IMR-90 (cell line): ENCODE measurements around the gene TAF1D. TPM values are rescaled to one million over a fixed set of nuclear protein-coding genes. Genes with fewer than 3 reads are reported as not detected.

Source experiments
- ATAC-seq: fragments of 200-7000 bp; cut with Tn5 transposase; 2 replicates; pipeline ENCODE4 v1.9.1; 2020; ENCODE audit warnings: low read depth, mild to moderate bottlenecking, moderate library complexity
- BruUV-seq: library from RNA; stranded (reverse); fragments of 400-500 nt; replicated peaks from 2 replicates; lab custom pipeline; 2021; lab: Mats Ljungman, UMichigan
- CTCF ChIA-PET: fragments of 300-600 bp; formaldehyde crosslinking; extraction: SDS; loops from one replicate; lab custom pipeline; 2021; ENCODE audit warnings: antibody characterized with exemption; lab: Yijun Ruan, JAX
- POLR2A ChIA-PET: fragments of 300-600 bp; sonication (Branson Sonifier 250); formaldehyde crosslinking; loops from one replicate; lab custom pipeline; 2022; ENCODE audit warnings: antibody characterized with exemption; ENCODE audit not compliant: unreplicated experiment; lab: Charles Lee
- DNase-seq: peaks from one replicate; pipeline ENCODE4 v3.0.0; 2013
- H2AFZ ChIP-seq: replicated peaks from 2 replicates; pipeline ENCODE3; 2013; ENCODE audit warnings: low read length, mild to moderate bottlenecking; ENCODE audit not compliant: poor library complexity
- H2AK5ac ChIP-seq: 2 replicates; pipeline ENCODE4 v1.6.1; 2013; ENCODE audit warnings: low read depth, low read length, inconsistent platforms
- H2AK9ac ChIP-seq: replicated peaks from 2 replicates; pipeline ENCODE3; 2013; ENCODE audit warnings: mild to moderate bottlenecking, low read depth, low read length, moderate library complexity; ENCODE audit not compliant: poor library complexity
- H2BK120ac ChIP-seq: 2 replicates; pipeline ENCODE4 v1.6.1; 2013; ENCODE audit warnings: low read depth, low read length, inconsistent platforms
- H2BK15ac ChIP-seq: 3 replicates; pipeline ENCODE4 v1.6.1; 2013; ENCODE audit warnings: low read depth, low read length, inconsistent platforms
- H2BK20ac ChIP-seq: 2 replicates; pipeline ENCODE4 v1.6.1; 2013; ENCODE audit warnings: low read depth, mild to moderate bottlenecking, inconsistent platforms, low read length, moderate library complexity
- H2BK5ac ChIP-seq: 2 replicates; pipeline ENCODE4 v1.6.1; 2013; ENCODE audit warnings: mild to moderate bottlenecking, low read depth, low read length, inconsistent platforms; ENCODE audit not compliant: poor library complexity, severe bottlenecking
- H3K14ac ChIP-seq: replicated peaks from 2 replicates; pipeline ENCODE4 v1.6.1; 2013; ENCODE audit warnings: low read depth, low read length, inconsistent platforms
- H3K18ac ChIP-seq: 2 replicates; pipeline ENCODE4 v1.6.1; 2013; ENCODE audit warnings: low read depth, low read length, control low read depth
- H3K23ac ChIP-seq: 2 replicates; pipeline ENCODE4 v1.6.1; 2013; ENCODE audit warnings: low read depth, low read length, inconsistent platforms
- H3K27ac ChIP-seq: 2 replicates; pipeline ENCODE4 v1.5.1; 2013; ENCODE audit warnings: mild to moderate bottlenecking, control low read depth, low read length; ENCODE audit not compliant: insufficient read depth
- H3K27me3 ChIP-seq: 2 replicates; pipeline ENCODE4 v1.6.1; 2013; ENCODE audit warnings: low read length; ENCODE audit not compliant: control insufficient read depth, insufficient read depth
- H3K36me3 ChIP-seq: 2 replicates; pipeline ENCODE4 v1.6.1; 2013; ENCODE audit warnings: low read length, mixed read lengths; ENCODE audit not compliant: control insufficient read depth, insufficient read depth
- H3K4ac ChIP-seq: 2 replicates; pipeline ENCODE4 v1.6.1; 2013; ENCODE audit warnings: low read depth, low read length, inconsistent platforms
- H3K4me1 ChIP-seq: 2 replicates; pipeline ENCODE4 v1.6.1; 2013; ENCODE audit warnings: low read length, mixed read lengths; ENCODE audit not compliant: control insufficient read depth, insufficient read depth
- H3K4me2 ChIP-seq: 2 replicates; pipeline ENCODE4 v1.6.1; 2013; ENCODE audit warnings: low read depth, mild to moderate bottlenecking, control low read depth, low read length, moderate library complexity
- H3K4me3 ChIP-seq: 2 replicates; pipeline ENCODE4 v1.5.1; 2013; ENCODE audit warnings: low read depth, mild to moderate bottlenecking, control low read depth, low read length, moderate library complexity; ENCODE audit not compliant: insufficient read depth
- H3K56ac ChIP-seq: 2 replicates; pipeline ENCODE4 v1.6.1; 2013; ENCODE audit warnings: low read length, inconsistent platforms; ENCODE audit not compliant: insufficient read depth; ENCODE audit errors: extremely low read depth
- H3K79me1 ChIP-seq, 2 experiments: 2 replicates each; pipeline ENCODE4 v1.6.1; 2013; ENCODE audit warnings: low read length in 2 of 2, inconsistent platforms in 1 of 2, low read depth in 1 of 2
- H3K9ac ChIP-seq: 2 replicates; pipeline ENCODE4 v1.6.1; 2013; ENCODE audit warnings: low read depth, low read length, control low read depth
- H3K9me1 ChIP-seq: 2 replicates; pipeline ENCODE4 v1.6.1; 2013; ENCODE audit warnings: low read length, inconsistent platforms; ENCODE audit not compliant: insufficient read depth
- H3K9me3 ChIP-seq: 2 replicates; pipeline ENCODE4 v1.6.1; 2013; ENCODE audit warnings: low read length; ENCODE audit not compliant: control insufficient read depth, insufficient read depth
- H4K20me1 ChIP-seq: 2 replicates; pipeline ENCODE4 v1.6.1; 2013; ENCODE audit warnings: low read length, inconsistent platforms; ENCODE audit not compliant: insufficient read depth
- H4K5ac ChIP-seq: 2 replicates; pipeline ENCODE4 v1.6.1; 2013; ENCODE audit warnings: mild to moderate bottlenecking, low read depth, low read length, control low read depth
- H4K8ac ChIP-seq, 2 experiments: 2 replicates each; pipeline ENCODE4 v1.6.1; 2013; ENCODE audit warnings: low read depth in 2 of 2, low read length in 2 of 2, control low read depth in 1 of 2, inconsistent platforms in 1 of 2
- H4K91ac ChIP-seq: 2 replicates; pipeline ENCODE4 v1.6.1; 2013; ENCODE audit warnings: low read depth, low read length, inconsistent platforms; ENCODE audit not compliant: insufficient read depth
- BHLHE40 ChIP-seq: fragments of 150-350 bp; IDR thresholded peaks from 2 replicates; pipeline ENCODE4 v1.6.1; 2016; ENCODE audit warnings: mild to moderate bottlenecking, low read depth, low read length
- CEBPB ChIP-seq: IDR thresholded peaks from 2 replicates; pipeline ENCODE4 v1.6.1; 2012; ENCODE audit warnings: low read depth, low read length, improper control_type of control experiment
- CHD1 ChIP-seq: IDR thresholded peaks from 2 replicates; pipeline ENCODE4 v1.6.1; 2012; ENCODE audit warnings: low read depth, low read length, improper control_type of control experiment
- FOS ChIP-seq: fragments of 150-350 bp; IDR thresholded peaks from 2 replicates; pipeline ENCODE4 v1.6.1; 2016; ENCODE audit warnings: low read depth, low read length
- MAFK ChIP-seq: IDR thresholded peaks from 2 replicates; pipeline ENCODE4 v1.6.1; 2012; ENCODE audit warnings: low read depth, low read length, improper control_type of control experiment
- MAZ ChIP-seq: IDR thresholded peaks from 2 replicates; pipeline ENCODE4 v1.6.1; 2012; ENCODE audit warnings: low read depth, mild to moderate bottlenecking, low read length, improper control_type of control experiment, moderate library complexity, borderline replicate concordance
- MXI1 ChIP-seq: IDR thresholded peaks from 2 replicates; pipeline ENCODE4 v1.6.1; 2012; ENCODE audit warnings: low read depth, mild to moderate bottlenecking, low read length, moderate library complexity, borderline replicate concordance
- NFE2L2 ChIP-seq: fragments of 150-350 bp; IDR thresholded peaks from 2 replicates; pipeline ENCODE4 v1.6.1; 2016; ENCODE audit warnings: low read depth, mild to moderate bottlenecking, low read length
- POLR2A ChIP-seq: IDR thresholded peaks from 2 replicates; pipeline ENCODE4 v1.6.1; 2012; ENCODE audit warnings: mild to moderate bottlenecking, low read depth, low read length
- RAD21 ChIP-seq: IDR thresholded peaks from 2 replicates; pipeline ENCODE4 v1.6.1; 2012; ENCODE audit warnings: low read length, improper control_type of control experiment
- RCOR1 ChIP-seq: IDR thresholded peaks from 2 replicates; pipeline ENCODE4 v1.6.1; 2012; ENCODE audit warnings: mild to moderate bottlenecking, low read length, improper control_type of control experiment; ENCODE audit not compliant: insufficient replicate concordance
- RFX5 ChIP-seq: IDR thresholded peaks from 2 replicates; pipeline ENCODE4 v1.8.0; 2012; ENCODE audit warnings: low read depth, mild to moderate bottlenecking, low read length, moderate library complexity
- WGBS, 2 experiments: methylation state at CpG; one replicate each; pipeline versions ENCODE4 v1.1.5 to v1.1.7; 2013; ENCODE audit warnings: missing lambda C conversion rate in 2 of 2; ENCODE audit not compliant: insufficient read length in 1 of 2; ENCODE audit errors: extremely low coverage in 2 of 2; 5-methylcytosine and 5-hydroxymethylcytosine counted together
- dilution Hi-C: fragments of 300-500 bp; cut with HindIII; formaldehyde crosslinking; loops from one replicate; pipeline ENCODE4 v1.14.3; 2018; ENCODE audit warnings: low sequenced_read_pairs; ENCODE audit not compliant: unreplicated experiment
- in situ Hi-C: fragments of 300-500 bp; cut with MboI; formaldehyde crosslinking; loops from 3 replicates; pipeline ENCODE4 v1.14.3; 2019; ENCODE audit warnings: low sequenced_read_pairs, inconsistent platforms, mixed read lengths
- intact Hi-C: fragments of 100-400 bp; cut with micrococcal nuclease; formaldehyde crosslinking; loops from 2 replicates; pipeline ENCODE4 v1.10.0; 2022
- polyA plus RNA-seq, 3 experiments: library from polyadenylated mRNA; depleted of rRNA; stranded (reverse); fragments of >200 nt; gene quantifications; 2 replicates each; pipeline ENCODE4 v1.2.3, GENCODE V29; 2012; ENCODE audit warnings: low replicate concordance in 1 of 3
- total RNA-seq: library from RNA; depleted of rRNA; stranded (reverse); fragments of >200 nt; gene quantifications from 2 replicates; pipeline ENCODE4 v1.2.3, GENCODE V29; 2012
- TF ChIP-seq, protein P1 (sequence below): fragments of 150-350 bp; IDR thresholded peaks from 2 replicates; pipeline ENCODE4 v1.6.1; 2016; ENCODE audit warnings: low read depth, mild to moderate bottlenecking, low read length, moderate library complexity, borderline replicate concordance
- TF ChIP-seq, protein P2 (sequence below): fragments of 150-350 bp; IDR thresholded peaks from 2 replicates; pipeline ENCODE4 v1.6.1; 2017; ENCODE audit warnings: mild to moderate bottlenecking, antibody characterized with exemption, low read length, low read depth
- TF ChIP-seq, protein P3 (sequence below): conservative IDR thresholded peaks from 2 replicates; pipeline ENCODE4 v1.5.1; 2012; ENCODE audit warnings: mild to moderate bottlenecking, low read depth, low read length, improper control_type of control experiment

The TAF1D gene
- total and polyA plus RNA-seq, 2 of the 4 experiments (the other 2 are of a cell fraction), result 56.8 to 133 TPM

- no peak overlapping the region for H4K91ac ChIP-seq
- no peak for DNase-seq
- no peak overlapping the region for H2BK20ac ChIP-seq
- 80% methylated on average over 1 of the region's 4 CpGs; no CpG with 5 or more reads in 1 of the 2 experiments for WGBS, 2 experiments
- H3K4me2 ChIP-seq, result no peak overlapping the region
- ChIA-PET POLR2A (interaction anchor here (2.5 kb wide), 1 partner anchor 9 kb away, joined by 8 read pairs; the partner anchor contains the start of genes C11orf54 and TAF1D), CTCF (interaction anchor here (0.6 to 1.0 kb wide), 2 partner anchors 9 to 1242 kb away, joined by 3 read pairs; partner anchors contain the start of genes C11orf54 and TAF1D)
- no TSS peak for BruUV-seq
- no peak for ATAC-seq
- no peak overlapping the region for H2AK5ac ChIP-seq
- intact Hi-C loops (no loop called here), dilution Hi-C loops (no loop called here), in situ Hi-C loops (loop anchor here (10.0 kb wide), 1 partner anchor 402 kb away; no protein-coding TSS in a partner anchor)
- no peak overlapping the region for H3K9ac ChIP-seq
- H2AFZ ChIP-seq, result no peak overlapping the region
- no peak overlapping the region for H2BK15ac ChIP-seq
- H2BK120ac ChIP-seq, result no peak overlapping the region
- H3K9me3 ChIP-seq, result no peaks in the 10 kb centered on the region
- H3K9me1 ChIP-seq, result no peaks in the 10 kb centered on the region; the same call in 1 of the 2 replicates
- peaks cover 11 to 33% of the 10 kb centered on the region in 2 experiments; a peak in 2 of 4 replicates for H3K79me1 ChIP-seq
- H4K8ac ChIP-seq, result no peak overlapping the region
- H3K27me3 ChIP-seq, result no peaks in the 10 kb centered on the region
- no peak overlapping the region for H4K5ac ChIP-seq
- H3K36me3 ChIP-seq, result peaks cover 43% of the 10 kb centered on the region
- no peak overlapping the region for H3K14ac ChIP-seq
- H3K27ac ChIP-seq, result no peak overlapping the region
- H4K20me1 ChIP-seq, result peaks cover 78% of the 10 kb centered on the region
- peaks cover 15% of the 10 kb centered on the region for H3K4me1 ChIP-seq
- H3K4ac ChIP-seq, result no peak overlapping the region
- H3K4me3 ChIP-seq, result no peak overlapping the region
- H3K56ac ChIP-seq, result no peak overlapping the region
- H2BK5ac ChIP-seq, result no peak overlapping the region
- H3K23ac ChIP-seq, result peak overlapping the region; percentile 45; the same call in 1 of the 2 replicates
- H2AK9ac ChIP-seq, result no peak overlapping the region
- H3K18ac ChIP-seq, result no peak overlapping the region
- TF ChIP-seq, protein P1, sequence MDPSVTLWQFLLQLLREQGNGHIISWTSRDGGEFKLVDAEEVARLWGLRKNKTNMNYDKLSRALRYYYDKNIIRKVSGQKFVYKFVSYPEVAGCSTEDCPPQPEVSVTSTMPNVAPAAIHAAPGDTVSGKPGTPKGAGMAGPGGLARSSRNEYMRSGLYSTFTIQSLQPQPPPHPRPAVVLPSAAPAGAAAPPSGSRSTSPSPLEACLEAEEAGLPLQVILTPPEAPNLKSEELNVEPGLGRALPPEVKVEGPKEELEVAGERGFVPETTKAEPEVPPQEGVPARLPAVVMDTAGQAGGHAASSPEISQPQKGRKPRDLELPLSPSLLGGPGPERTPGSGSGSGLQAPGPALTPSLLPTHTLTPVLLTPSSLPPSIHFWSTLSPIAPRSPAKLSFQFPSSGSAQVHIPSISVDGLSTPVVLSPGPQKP, result no peak
- TF ChIP-seq CHD1 (no peak), MAFK (no peak), RCOR1 (no peak), CEBPB (no peak), RAD21 (no peak), FOS (no peak), MXI1 (no peak), MAZ (no peak), BHLHE40 (no peak), RFX5 (no peak), POLR2A (no peak), NFE2L2 (no peak)
- TF ChIP-seq, protein P2, sequence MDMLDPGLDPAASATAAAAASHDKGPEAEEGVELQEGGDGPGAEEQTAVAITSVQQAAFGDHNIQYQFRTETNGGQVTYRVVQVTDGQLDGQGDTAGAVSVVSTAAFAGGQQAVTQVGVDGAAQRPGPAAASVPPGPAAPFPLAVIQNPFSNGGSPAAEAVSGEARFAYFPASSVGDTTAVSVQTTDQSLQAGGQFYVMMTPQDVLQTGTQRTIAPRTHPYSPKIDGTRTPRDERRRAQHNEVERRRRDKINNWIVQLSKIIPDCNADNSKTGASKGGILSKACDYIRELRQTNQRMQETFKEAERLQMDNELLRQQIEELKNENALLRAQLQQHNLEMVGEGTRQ, result no peak
- TF ChIP-seq, protein P3, sequence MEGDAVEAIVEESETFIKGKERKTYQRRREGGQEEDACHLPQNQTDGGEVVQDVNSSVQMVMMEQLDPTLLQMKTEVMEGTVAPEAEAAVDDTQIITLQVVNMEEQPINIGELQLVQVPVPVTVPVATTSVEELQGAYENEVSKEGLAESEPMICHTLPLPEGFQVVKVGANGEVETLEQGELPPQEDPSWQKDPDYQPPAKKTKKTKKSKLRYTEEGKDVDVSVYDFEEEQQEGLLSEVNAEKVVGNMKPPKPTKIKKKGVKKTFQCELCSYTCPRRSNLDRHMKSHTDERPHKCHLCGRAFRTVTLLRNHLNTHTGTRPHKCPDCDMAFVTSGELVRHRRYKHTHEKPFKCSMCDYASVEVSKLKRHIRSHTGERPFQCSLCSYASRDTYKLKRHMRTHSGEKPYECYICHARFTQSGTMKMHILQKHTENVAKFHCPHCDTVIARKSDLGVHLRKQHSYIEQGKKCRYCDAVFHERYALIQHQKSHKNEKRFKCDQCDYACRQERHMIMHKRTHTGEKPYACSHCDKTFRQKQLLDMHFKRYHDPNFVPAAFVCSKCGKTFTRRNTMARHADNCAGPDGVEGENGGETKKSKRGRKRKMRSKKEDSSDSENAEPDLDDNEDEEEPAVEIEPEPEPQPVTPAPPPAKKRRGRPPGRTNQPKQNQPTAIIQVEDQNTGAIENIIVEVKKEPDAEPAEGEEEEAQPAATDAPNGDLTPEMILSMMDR, result no peak
These were observed 8.9 kb downstream of the TAF1D start for GRCh38 chr11:93732237-93732892.
